Omental fat pad (tissue), 4 donors: ENCODE measurements around the gene HCN4. TPM values are rescaled to one million over a fixed set of nuclear protein-coding genes. Genes with fewer than 3 reads are reported as not detected.

Experiments
- total RNA-seq, 4 donors: library from RNA; depleted of rRNA; stranded (reverse); fragments of >200 nt; gene quantifications; one replicate each; pipeline ENCODE4 v1.1.0, GENCODE V29; 2016

Gene HCN4
- total RNA-seq, 4 donors from 2014 or later = not detected

Other genes starting within 250 kb of the HCN4 start
- not detected for gene REC114, start 74.2 kb upstream of the HCN4 start, total RNA-seq